HG03095 (cell line): ENCODE results near the gene LRRC4B.
A peak's percentile ranks its signal among the peaks of the same experiment; 100 is the strongest.
"Not testable (repeated sequence)": the region's sequence is repeated elsewhere in the genome, so short reads cannot be mapped to it uniquely, and the experiment has no call there.

Source experiments
- ATAC-seq: cut with Tn5 transposase; IDR thresholded peaks from one replicate; pipeline ENCODE4 v1.9.1; 2021; ENCODE audit warnings: moderate library complexity; ENCODE audit not compliant: unreplicated experiment

The LRRC4B gene

GRCh38 chr19:50531171-50531612, 37.0 kb downstream of the LRRC4B start:
- ATAC-seq, result no peak

GRCh38 chr19:50528052-50528451, 40.2 kb downstream of the LRRC4B start:
- ATAC-seq, result not testable (repeated sequence)

- ATAC-seq, result no peak
Measured at GRCh38 chr19:50522881-50523280, 45.4 kb downstream of the LRRC4B start.

DNA sequence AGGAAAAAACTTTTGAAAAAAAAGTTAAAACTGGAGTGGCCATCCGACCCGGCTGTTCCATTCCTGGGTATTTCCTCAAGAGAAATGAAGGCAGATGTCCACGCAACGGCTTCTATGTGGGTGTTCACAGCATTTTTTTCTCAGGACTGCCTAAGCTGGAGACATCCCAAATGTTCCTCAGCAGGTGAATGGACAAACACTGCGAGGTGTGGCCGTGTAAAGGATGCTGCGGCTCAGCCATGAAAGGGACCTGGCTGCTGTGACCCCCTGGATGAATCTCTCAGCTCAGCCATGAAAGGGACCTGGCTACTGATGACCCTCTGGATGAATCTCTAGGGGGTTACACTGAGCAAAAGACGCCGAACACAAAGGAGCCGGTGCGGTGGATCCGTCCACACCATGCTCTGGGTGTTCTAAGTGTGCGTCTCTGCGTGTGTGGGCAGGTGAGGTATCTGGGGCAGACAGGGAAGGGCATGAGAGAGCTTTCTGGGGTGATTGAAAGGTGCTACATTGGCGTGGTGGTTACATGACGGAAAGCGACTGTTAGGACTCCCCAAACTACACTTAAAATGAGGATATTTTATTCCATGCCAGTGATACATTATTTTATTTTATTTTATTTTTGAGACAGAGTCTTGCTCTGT, 47.3 kb downstream of the LRRC4B start:
- ATAC-seq, result no peak

DNA sequence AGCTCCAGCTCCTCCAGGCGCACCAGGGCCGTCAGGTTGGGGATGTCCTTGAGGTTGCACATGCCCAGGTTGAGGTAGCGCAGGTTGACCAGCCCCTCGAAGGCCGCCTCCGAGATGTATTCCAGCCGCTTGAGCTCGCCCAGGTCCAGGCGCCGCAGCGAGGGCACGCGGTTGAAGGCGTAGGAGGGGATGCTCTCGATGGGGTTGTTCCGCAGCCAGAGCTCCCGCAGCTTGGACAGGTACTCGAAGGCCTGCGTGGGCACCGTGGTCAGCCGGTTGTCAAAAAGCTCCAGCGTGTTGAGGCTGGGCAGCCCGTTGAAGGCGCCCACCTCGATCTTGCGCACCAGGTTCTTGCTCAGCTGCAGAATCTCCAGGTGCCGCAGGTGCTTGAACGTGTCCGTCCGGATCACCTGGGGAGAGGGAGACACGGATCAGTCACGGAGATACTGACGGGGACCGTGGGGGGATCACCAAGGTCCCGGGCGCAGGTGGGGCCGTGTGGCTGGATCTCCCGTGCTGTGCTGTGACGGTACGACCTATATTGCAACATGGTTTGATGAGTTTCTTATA, 49.1 kb downstream of the LRRC4B start:
- ATAC-seq, result no peak

- no peak for ATAC-seq
Measured at GRCh38 chr19:50518091-50519005, 49.9 kb downstream of the LRRC4B start.

DNA sequence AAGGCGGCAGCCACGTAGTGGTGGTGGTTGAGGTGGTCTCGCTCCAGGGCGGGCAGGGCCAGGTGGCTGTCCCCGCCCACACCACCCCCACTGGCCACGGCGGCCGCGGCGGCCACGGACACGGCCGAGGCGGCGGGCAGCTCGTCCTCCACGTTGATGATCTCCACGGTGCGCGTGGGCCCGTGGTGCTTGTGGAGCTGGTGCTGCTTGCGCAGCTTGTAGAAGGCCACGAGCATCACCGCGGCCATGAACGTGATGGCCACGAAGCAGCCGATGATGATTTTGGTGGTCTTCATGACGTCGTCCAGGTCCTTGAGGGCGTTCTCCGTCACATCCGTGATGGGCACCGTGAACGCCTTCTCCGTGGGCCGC, 50.5 kb downstream of the LRRC4B start:
- ATAC-seq, result no peak

DNA sequence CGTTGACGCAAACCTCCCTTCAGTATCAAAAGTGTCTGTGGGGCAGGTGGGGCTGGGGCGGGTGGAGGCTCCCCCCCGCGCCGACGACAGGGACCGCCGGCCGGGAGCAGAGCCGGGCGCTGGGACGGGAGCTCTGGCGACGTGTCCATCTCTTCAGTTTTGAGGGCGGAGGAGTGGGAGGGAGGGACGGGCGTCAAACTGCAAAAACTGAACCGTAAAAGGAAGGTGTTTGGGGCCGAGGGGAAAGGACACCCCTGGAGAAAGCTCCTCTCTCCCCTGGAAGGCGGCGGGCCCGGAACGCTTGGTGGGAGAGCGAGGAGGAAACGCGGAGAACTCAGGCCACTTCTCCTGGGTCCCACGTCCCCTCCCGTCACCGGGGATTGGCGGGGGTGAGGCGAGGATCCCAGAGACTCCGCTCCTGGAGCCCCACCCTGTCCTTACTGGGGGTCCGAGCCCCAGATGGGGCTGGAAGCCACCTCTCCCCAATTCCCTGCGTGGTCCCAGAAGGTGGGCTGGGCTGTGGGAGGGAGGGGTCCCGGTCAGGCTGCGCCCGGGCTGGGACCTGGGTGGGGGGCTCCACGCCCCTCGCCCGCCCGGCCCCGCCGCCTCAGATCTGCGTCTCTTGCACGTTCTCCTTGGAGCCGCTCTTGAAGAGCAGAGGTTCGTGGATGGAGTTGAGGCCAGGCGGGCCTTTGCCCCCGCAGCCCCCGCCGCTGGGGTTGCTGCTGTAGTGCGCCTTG, 51.1 kb downstream of the LRRC4B start:
- no peak for ATAC-seq

DNA sequence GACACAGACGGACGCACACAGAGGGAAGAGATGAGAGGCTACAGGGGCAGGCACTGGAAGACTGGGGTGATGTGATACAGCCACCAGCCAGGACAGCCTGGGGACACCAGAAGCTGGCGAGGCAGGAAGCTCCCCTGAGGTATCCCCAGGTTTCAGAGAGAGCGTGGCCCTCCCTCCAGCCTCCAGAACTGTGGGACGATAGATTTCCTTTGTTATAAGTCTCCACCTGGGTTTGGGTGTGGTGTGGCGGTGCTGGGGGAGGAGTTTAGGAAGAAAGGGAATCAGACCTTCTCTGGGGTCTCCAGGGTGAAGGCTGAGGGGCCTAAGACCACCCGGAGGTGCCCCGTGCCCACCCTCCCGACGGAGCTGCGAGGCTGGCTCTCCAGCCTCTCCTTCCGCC, 51.8 kb downstream of the LRRC4B start:
- ATAC-seq, result no peak

DNA sequence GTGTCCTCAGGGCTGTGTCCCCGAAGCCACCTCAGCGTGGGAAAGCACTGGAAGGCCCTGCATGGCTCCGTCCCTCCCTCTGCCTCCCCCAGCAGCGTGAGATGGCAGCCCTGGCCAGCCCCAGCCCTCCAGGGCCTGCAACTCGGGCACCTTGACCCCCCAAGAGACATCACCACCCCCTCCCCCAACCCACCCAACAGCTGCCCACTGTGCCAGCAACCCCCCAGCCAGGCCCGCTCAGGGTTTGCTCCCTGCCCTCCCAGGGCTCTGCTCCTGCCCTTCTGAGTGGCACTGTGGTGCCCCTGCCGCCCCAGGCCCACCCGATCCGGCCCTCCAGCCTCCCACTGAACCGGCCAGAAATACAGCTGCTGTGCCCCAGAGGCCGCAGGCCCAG, 53.1 kb downstream of the LRRC4B start:
- ATAC-seq, result no peak

- no peak for ATAC-seq
Measured at GRCh38 chr19:50514346-50515167, 53.7 kb downstream of the LRRC4B start.

DNA sequence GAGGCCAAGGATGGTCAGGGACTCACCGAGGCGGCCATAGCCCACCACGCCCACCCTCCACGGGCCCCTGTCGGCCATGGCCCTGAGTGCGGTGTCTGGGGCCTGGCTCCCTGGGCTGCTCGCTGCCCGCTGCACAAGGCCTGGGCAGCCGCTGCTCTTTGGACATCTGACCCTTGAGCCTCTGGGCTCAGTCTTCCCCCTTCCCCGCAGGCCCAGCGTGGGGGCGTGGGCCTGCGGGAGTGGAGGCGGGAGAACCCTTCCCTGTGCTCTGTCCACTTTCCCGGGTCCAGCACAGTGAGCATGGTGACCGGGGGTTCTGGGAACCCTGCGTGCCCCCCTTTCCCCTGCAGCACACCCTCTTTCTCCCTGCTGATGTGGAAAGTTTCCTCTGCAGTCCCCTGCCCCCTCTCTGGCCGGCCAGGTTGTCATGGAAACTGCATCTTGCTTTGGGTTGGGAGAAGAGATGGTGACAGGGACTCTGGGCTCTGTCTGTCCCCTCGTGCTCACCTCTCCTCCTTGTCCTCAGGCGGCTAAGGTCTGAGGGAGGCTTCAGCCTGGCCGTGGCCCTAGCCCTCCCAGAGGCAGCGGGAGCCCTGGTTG, 54.4 kb downstream of the LRRC4B start, which contains the start of gene ASPDH:
TSS of gene ASPDH (minus strand) at position 168 of the 600 bp plus-strand sequence. CDS start at position 78, 90 bp downstream.
- no peak for ATAC-seq

DNA sequence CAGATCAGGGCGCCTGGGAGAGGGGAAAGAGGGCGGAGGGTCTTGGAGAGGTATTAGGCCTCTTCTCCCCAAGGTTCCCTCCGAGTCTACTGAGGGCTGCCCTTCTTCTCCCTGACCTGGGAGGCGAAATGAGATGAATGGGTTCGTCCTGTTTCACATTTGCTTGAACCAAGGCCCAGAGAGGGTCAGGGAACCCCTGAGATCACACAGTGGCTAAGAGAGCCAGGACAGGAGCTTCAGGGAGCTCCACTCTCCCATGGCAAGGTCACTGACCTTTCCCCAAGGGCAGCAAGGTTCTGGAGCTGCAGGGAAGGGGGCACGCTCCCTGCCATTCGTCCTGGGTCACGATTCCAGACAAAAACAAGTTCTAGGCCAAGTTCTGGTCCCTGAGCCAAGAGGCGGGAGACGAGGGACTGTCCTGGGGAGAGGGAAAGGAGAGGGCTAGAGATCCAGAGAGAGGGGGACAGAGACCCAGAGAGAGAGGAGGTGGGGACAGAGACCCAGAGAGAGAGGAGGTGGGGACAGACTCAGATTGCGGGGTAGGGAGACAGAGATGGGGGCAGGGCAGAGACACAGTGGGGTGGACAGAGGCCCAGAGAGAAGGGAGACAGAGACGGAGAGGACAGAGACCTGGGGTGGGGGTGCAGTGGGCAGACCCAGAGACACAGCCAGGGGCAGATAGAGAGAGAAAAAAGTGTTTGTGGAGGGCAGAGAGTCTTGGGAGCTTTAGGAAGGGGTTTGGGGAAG, 55.1 kb downstream of the LRRC4B start:
- no peak for ATAC-seq

GRCh38 chr19:50512112-50512998, 55.9 kb downstream of the LRRC4B start:
- ATAC-seq, result no peak

DNA sequence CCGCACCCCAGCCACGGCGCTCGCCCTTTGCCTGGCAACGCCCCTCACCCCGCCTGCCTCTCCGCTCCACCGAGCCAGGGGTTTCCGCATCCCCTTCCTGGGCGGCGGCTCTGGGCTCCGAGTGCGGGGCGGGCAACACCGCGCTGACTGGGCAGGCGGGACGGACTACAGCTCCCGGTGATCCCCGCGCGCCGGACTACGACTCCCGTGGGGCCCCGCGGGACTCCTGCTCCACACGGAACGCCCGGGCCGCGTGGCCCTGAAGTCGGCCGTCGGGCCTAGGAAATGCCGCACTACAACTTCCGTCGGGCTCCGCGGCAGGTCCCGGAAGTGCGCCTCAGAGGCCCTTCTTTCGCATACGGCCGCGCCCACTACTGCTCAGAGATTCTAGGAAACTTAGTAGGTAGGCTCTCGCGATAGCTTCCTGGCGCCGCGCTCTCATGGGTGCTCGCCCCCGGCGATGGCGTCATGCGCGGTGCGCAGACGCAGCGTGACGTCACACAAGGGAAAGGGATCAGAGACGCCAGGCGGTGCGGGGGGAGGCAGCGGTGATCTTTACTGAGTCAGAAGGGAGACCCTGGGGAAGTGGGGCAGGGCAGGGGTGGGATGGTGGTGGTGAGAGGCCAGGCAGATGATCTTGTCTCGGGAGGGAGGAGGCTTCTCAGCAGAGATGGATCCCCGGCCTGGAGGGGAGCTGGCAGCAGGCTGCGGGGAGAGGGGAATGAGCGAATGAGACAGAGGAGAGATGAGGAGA, 57.0 kb downstream of the LRRC4B start, which contains the start of gene JOSD2:
TSS of gene JOSD2 (minus strand) at position 123 of the 754 bp plus-strand sequence. CDS start 760 bp downstream, outside the sequence.
- peak; percentile 74 for ATAC-seq

DNA sequence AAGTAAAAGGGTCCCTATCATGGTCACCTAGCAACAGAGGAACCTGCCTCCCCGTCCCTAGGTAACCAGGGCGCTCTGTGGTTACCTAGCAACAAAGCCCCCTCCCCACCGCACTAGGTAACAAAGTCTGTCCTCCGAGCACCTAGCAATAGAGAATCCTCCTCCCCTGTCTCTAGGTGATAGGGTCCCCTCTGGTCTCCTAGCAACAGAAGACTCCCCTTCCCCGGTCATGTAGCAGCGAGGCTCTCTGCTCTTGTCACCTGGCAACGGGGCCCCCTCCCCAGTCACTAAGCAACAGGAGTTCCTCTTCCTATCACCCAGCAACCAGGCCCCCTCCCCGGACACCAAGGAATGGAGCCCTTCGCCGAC, 57.6 kb downstream of the LRRC4B start:
- no peak for ATAC-seq

- ATAC-seq, result no peak
Measured at GRCh38 chr19:50510121-50510670, 58.0 kb downstream of the LRRC4B start.
